CD14-positive monocyte (primary cell): ENCODE results near the gene ZNF224. TPM values are rescaled to one million over a fixed set of nuclear protein-coding genes. Genes with fewer than 3 reads are reported as not detected.

Source experiments
- DNase-seq, 3 donors: peaks; one replicate each; pipeline ENCODE4 v3.0.0-alpha.2; 2011 to 2022
- H2AFZ ChIP-seq: 2 replicates; pipeline ENCODE4 v1.6.0; 2012; ENCODE audit warnings: mild to moderate bottlenecking, low read depth, low read length, inconsistent platforms; ENCODE audit not compliant: insufficient read depth, poor library complexity, severe bottlenecking
- H3K27ac ChIP-seq, 2 donors: 1 replicate in 1 of 2; 2 replicates in 1 of 2; pipeline ENCODE4 v1.5.1; 2012 to 2013; ENCODE audit warnings: low read length in 2 of 2, control low read depth in 1 of 2, inconsistent platforms in 1 of 2, low read depth in 1 of 2, mild to moderate bottlenecking in 1 of 2
- H3K27me3 ChIP-seq, 2 donors: one replicate each; pipeline versions ENCODE4 v1.6.0 to v1.6.1; 2011 to 2013; ENCODE audit warnings: low read length in 2 of 2; ENCODE audit not compliant: control insufficient read depth in 2 of 2, insufficient read depth in 2 of 2
- H3K36me3 ChIP-seq, 2 donors: replicated peaks in 1 of 2; 1 replicate in 1 of 2; 2 replicates in 1 of 2; pipeline versions ENCODE4 v1.5.1 to v1.6.1; 2012 to 2013; ENCODE audit warnings: low read length in 2 of 2, control low read depth in 1 of 2, inconsistent platforms in 1 of 2, mild to moderate bottlenecking in 1 of 2; ENCODE audit not compliant: insufficient read depth in 2 of 2, control insufficient read depth in 1 of 2
- H3K4me1 ChIP-seq, 2 donors: 1 replicate in 1 of 2; 2 replicates in 1 of 2; pipeline versions ENCODE4 v1.5.1 to v1.6.1; 2012 to 2013; ENCODE audit warnings: low read length in 2 of 2, control low read depth in 1 of 2, inconsistent platforms in 1 of 2, mild to moderate bottlenecking in 1 of 2, moderate library complexity in 1 of 2; ENCODE audit not compliant: insufficient read depth in 2 of 2, control insufficient read depth in 1 of 2
- H3K4me2 ChIP-seq: replicated peaks from 2 replicates; pipeline ENCODE3; 2012; ENCODE audit warnings: low read length, moderate library complexity, mild to moderate bottlenecking; ENCODE audit not compliant: poor library complexity, severe bottlenecking; ENCODE audit errors: extremely low read depth
- H3K4me3 ChIP-seq, 3 experiments: fragments of 200-600 bp in 1 of 3; sonication (generic) in 1 of 3; replicated peaks in 1 of 3; 1 replicate in 2 of 3; 2 replicates in 1 of 3; pipeline ENCODE4 v1.5.1; 2011 to 2013; ENCODE audit warnings: low read length in 3 of 3, mild to moderate bottlenecking in 3 of 3, control low read depth in 2 of 3, low read depth in 2 of 3, inconsistent platforms in 1 of 3, moderate library complexity in 1 of 3
- H3K79me2 ChIP-seq: 2 replicates; pipeline ENCODE4 v1.6.0; 2012; ENCODE audit warnings: mild to moderate bottlenecking, control low read depth, inconsistent platforms, low read length, moderate library complexity; ENCODE audit not compliant: insufficient read depth
- H3K9ac ChIP-seq: 2 replicates; pipeline ENCODE4 v1.6.0; 2017; ENCODE audit warnings: low read length, mild to moderate bottlenecking; ENCODE audit not compliant: insufficient read depth, poor library complexity, severe bottlenecking
- H3K9me3 ChIP-seq, 2 donors: replicated peaks in 1 of 2; 1 replicate in 1 of 2; 2 replicates in 1 of 2; pipeline versions ENCODE4 v1.5.1 to v1.6.1; 2012 to 2013; ENCODE audit warnings: low read length in 2 of 2, control low read depth in 1 of 2; ENCODE audit not compliant: control insufficient read depth in 1 of 2, insufficient read depth in 1 of 2
- H4K20me1 ChIP-seq: 2 replicates; pipeline ENCODE4 v1.6.0; 2012; ENCODE audit warnings: mild to moderate bottlenecking, low read length, control low read depth, moderate library complexity; ENCODE audit not compliant: insufficient read depth
- H3K27ac Mint-ChIP-seq, 7 donors: one replicate each; pipeline ENCODE4 v1.8.0; 2020; ENCODE audit warnings: mild to moderate bottlenecking in 7 of 7, mixed read lengths in 7 of 7, moderate library complexity in 6 of 7, inconsistent platforms in 2 of 7
- H3K27me3 Mint-ChIP-seq, 3 donors: one replicate each; pipeline ENCODE4 v1.8.0; 2021 to 2022; ENCODE audit warnings: low read depth in 3 of 3, mild to moderate bottlenecking in 3 of 3, mixed read lengths in 3 of 3, moderate library complexity in 3 of 3, inconsistent platforms in 1 of 3
- H3K36me3 Mint-ChIP-seq, 2 donors: one replicate each; pipeline ENCODE4 v1.8.0; 2020; ENCODE audit warnings: mixed read lengths in 2 of 2, inconsistent platforms in 1 of 2, mild to moderate bottlenecking in 1 of 2
- H3K4me1 Mint-ChIP-seq: one replicate; pipeline ENCODE4 v1.8.0; 2020; ENCODE audit warnings: mild to moderate bottlenecking, mixed read lengths
- H3K4me3 Mint-ChIP-seq, 2 donors: one replicate each; pipeline ENCODE4 v1.8.0; 2020; ENCODE audit warnings: mild to moderate bottlenecking in 2 of 2, mixed read lengths in 2 of 2, moderate library complexity in 1 of 2
- H3K9me3 Mint-ChIP-seq, 7 donors: one replicate each; pipeline ENCODE4 v1.8.0; 2020 to 2022; ENCODE audit warnings: mixed read lengths in 7 of 7, mild to moderate bottlenecking in 6 of 7, moderate library complexity in 6 of 7, inconsistent platforms in 2 of 7
- CTCF ChIP-seq: fragments of 200-600 bp; IDR thresholded peaks from one replicate; pipeline ENCODE4 v1.8.0; 2022; ENCODE audit warnings: antibody characterized with exemption, mild to moderate bottlenecking
- WGBS: methylation state at CpG from one replicate; pipeline ENCODE4 v1.1.5; 2013; ENCODE audit warnings: missing lambda C conversion rate; ENCODE audit not compliant: insufficient coverage; 5-methylcytosine and 5-hydroxymethylcytosine counted together
- intact Hi-C, 2 donors: fragments of 100-400 bp; cut with micrococcal nuclease; formaldehyde crosslinking; loops; one replicate each; pipeline versions ENCODE4 v1.15.0 to v1.15.1; 2023
- polyA plus RNA-seq, 3 donors: library from polyadenylated mRNA; depleted of rRNA in 1 of 3; unstranded in 2 of 3; stranded (reverse) in 1 of 3; fragments of 300-500 nt in 2 of 3; fragments of >200 nt in 1 of 3; fragmentation: Illumina TruSeq in 2 of 3; gene quantifications; 1 replicate in 2 of 3; 2 replicates in 1 of 3; pipeline ENCODE4 v1.2.3, GENCODE V29; 2012 to 2021

The ZNF224 gene
- polyA plus RNA-seq, 3 donors: 2.9 to 30.1 (median 3.5) TPM

DNA sequence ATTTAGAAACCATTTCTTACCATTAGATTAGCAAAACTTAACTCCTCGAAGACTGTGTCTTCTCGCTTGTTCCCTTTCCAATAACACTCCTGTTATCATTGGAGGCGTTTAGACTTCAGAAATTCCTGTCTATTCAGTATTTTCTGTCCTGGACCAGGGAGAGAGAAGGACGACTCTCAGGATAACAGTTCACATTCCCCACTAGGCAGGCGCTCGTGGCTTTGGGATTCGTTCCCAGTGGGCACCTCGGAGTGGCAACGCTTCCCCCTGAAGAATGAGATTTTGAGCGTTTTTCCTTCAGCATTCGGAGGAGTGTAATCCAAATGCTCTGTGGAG, 18.6 kb downstream of the ZNF224 start:
- H3K4me3 ChIP-seq: peak overlapping the region; percentile 92 to 94 (median 94)
- peak overlapping the region; percentile 95 for H2AFZ ChIP-seq
- no peak overlapping the region for H3K27ac ChIP-seq
- peak overlapping the region; percentile 98 to 100 for H3K4me3 Mint-ChIP-seq
- TF ChIP-seq CTCF: no peak
- H3K9ac ChIP-seq: no peak overlapping the region
- no peaks in the 10 kb centered on the region for H4K20me1 ChIP-seq
- peaks cover 17 to 27% of the 10 kb centered on the region in 2 donors for H3K4me1 ChIP-seq
- H3K4me1 Mint-ChIP-seq: peaks cover 23% of the 10 kb centered on the region
- peak overlapping the region in 2 of 7 donors; percentile 54 to 89 for H3K27ac Mint-ChIP-seq
- H3K4me2 ChIP-seq: peak overlapping the region; percentile 96
- 0% methylated on average over 5 of the region's 11 CpGs for WGBS
- intact Hi-C loops: loop anchor here (2.0 to 10.0 kb wide), 6 partner anchors 18 to 178 kb away; partner anchors contain the start of genes ZNF224 (in 2 of the 2), ZNF230 (in 1 of the 2), ZNF234 (in 1 of the 2) and ZNF45 (in 1 of the 2)
- peaks cover 23 to 39% (median 37%) of the 10 kb centered on the region in 7 donors for H3K9me3 Mint-ChIP-seq
- H3K9me3 ChIP-seq: peaks cover 23 to 43% of the 10 kb centered on the region in 2 donors
- H3K79me2 ChIP-seq: peaks cover 7% of the 10 kb centered on the region
- H3K27me3 Mint-ChIP-seq: no peaks in the 10 kb centered on the region
- no peak for DNase-seq
- no peaks in the 10 kb centered on the region for H3K27me3 ChIP-seq
- peaks cover 19 to 22% of the 10 kb centered on the region in 2 donors for H3K36me3 Mint-ChIP-seq
- H3K36me3 ChIP-seq: peaks cover 10 to 25% of the 10 kb centered on the region in 2 donors

DNA sequence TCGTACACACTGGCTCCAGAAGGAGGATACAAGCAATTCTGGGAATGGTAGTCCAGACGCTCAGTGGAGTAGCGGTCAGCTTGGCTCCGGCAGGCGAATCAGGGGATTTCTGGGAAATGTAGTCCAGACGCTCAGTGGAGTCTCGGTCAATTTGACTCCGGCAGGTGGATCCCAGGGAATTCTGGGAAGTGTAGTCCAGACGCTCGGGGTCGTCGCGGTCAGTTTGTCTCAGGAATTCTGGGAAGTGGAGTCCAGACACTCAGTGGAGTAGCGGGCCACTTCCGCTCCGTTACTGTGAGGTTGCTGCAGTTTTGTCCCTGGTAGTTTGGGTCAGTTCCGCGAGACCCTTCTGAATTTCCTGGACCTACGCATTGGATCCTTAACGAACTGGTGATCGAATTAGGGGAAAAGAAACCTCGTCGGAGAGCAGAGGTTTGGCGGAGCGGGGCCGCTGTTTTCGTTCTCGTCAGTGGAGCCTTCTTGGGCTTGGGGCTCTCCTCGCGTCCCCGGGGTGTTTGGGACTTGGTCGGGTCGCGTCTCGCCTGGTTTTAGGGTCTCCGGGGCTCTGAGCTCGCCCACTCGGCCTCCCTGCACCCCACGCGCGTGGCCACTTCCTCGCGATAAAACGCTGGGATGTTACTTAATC, 19.1 kb downstream of the ZNF224 start, which contains the start of gene ZNF225:
Gene ZNF225, plus strand, starts transcription at position 262 of the 646 bp plus-strand sequence. CDS start 2,429 bp downstream, outside the sequence.
- H4K20me1 ChIP-seq: no peaks in the 10 kb centered on the region
- H3K79me2 ChIP-seq: peaks cover 7% of the 10 kb centered on the region
- H2AFZ ChIP-seq: peak within 1 kb of the TSS; percentile 95
- peaks cover 14 to 25% of the 10 kb centered on the region in 2 donors for H3K36me3 ChIP-seq
- H3K4me2 ChIP-seq: peak within 1 kb of the TSS; percentile 96
- H3K27ac ChIP-seq: peak within 1 kb of the TSS; percentile 47 to 76
- WGBS: under 1% methylated on average over 44 of the region's 44 CpGs
- Mint-ChIP-seq H3K36me3 (peaks cover 22 to 23% of the 10 kb centered on the region in 2 donors), H3K4me3 (peak within 1 kb of the TSS; percentile 98 to 100), H3K9me3 (peaks cover 20 to 38% (median 32%) of the 10 kb centered on the region in 7 donors), H3K4me1 (peaks cover 23% of the 10 kb centered on the region), H3K27me3 (peaks cover 0 to 2% (median 0%) of the 10 kb centered on the region in 3 donors), H3K27ac (peak within 1 kb of the TSS; percentile 87 to 95 (median 91))
- peak within 1 kb of the TSS; percentile 74 for H3K9ac ChIP-seq
- intact Hi-C loops: loop anchor here (2.0 to 10.0 kb wide), 6 partner anchors 18 to 178 kb away; partner anchors contain the start of genes ZNF224 (in 2 of the 2), ZNF230 (in 1 of the 2), ZNF234 (in 1 of the 2) and ZNF45 (in 1 of the 2)
- peak; percentile 92 to 96 (median 94) for DNase-seq
- peaks cover 17 to 27% of the 10 kb centered on the region in 2 donors for H3K4me1 ChIP-seq
- peaks cover 19 to 38% of the 10 kb centered on the region in 2 donors for H3K9me3 ChIP-seq
- TF ChIP-seq CTCF: no peak
- H3K4me3 ChIP-seq: peak within 1 kb of the TSS; percentile 92 to 94 (median 94)
- H3K27me3 ChIP-seq: no peaks in the 10 kb centered on the region
